Neuronal stem cell (in vitro differentiated cells): Measurements from ENCODE around the gene TYW1.
"Not testable (repeated sequence)": the region's sequence is repeated elsewhere in the genome, so short reads cannot be mapped to it uniquely, and the experiment has no call there.

ENCODE experiments used
- DNase-seq: peaks from one replicate; pipeline ENCODE4 v3.0.0-alpha.2; 2013; ENCODE audit warnings: low spot score
- H2AFZ ChIP-seq: one replicate; pipeline ENCODE4 v1.6.1; 2013; ENCODE audit warnings: mild to moderate bottlenecking, low read length, inconsistent platforms
- H2AK5ac ChIP-seq: 2 replicates; pipeline ENCODE4 v1.6.1; 2013; ENCODE audit warnings: low read depth, mild to moderate bottlenecking, inconsistent platforms, low read length, moderate library complexity, mixed read lengths
- H2BK120ac ChIP-seq: 2 replicates; pipeline ENCODE4 v1.6.1; 2013; ENCODE audit warnings: low read depth, mild to moderate bottlenecking, inconsistent platforms, low read length, moderate library complexity, mixed read lengths
- H2BK12ac ChIP-seq: one replicate; pipeline ENCODE4 v1.6.1; 2013; ENCODE audit warnings: low read length, inconsistent platforms
- H2BK15ac ChIP-seq: 2 replicates; pipeline ENCODE4 v1.6.1; 2013; ENCODE audit warnings: mild to moderate bottlenecking, low read length, inconsistent platforms, mixed read lengths
- H2BK5ac ChIP-seq: one replicate; pipeline ENCODE4 v1.6.1; 2013; ENCODE audit warnings: inconsistent platforms, mild to moderate bottlenecking, low read length, moderate library complexity
- H3K14ac ChIP-seq: one replicate; pipeline ENCODE4 v1.6.1; 2013; ENCODE audit warnings: low read length, inconsistent platforms
- H3K18ac ChIP-seq: 2 replicates; pipeline ENCODE4 v1.6.1; 2013; ENCODE audit warnings: low read length, inconsistent platforms
- H3K23ac ChIP-seq: 2 replicates; pipeline ENCODE4 v1.6.1; 2013; ENCODE audit warnings: low read depth, mild to moderate bottlenecking, mixed read lengths, low read length, inconsistent platforms; ENCODE audit not compliant: poor library complexity
- H3K27ac ChIP-seq: replicated peaks from 3 replicates; pipeline ENCODE4 v1.5.1; 2013; ENCODE audit warnings: low read length, inconsistent platforms
- H3K27me3 ChIP-seq, 3 experiments: 2 replicates each; pipeline ENCODE4 v1.6.1; 2013; ENCODE audit warnings: low read length in 3 of 3, mild to moderate bottlenecking in 2 of 3, inconsistent platforms in 1 of 3, low read depth in 1 of 3, mixed read lengths in 1 of 3, moderate library complexity in 1 of 3; ENCODE audit not compliant: control insufficient read depth in 3 of 3, insufficient read depth in 3 of 3
- H3K36me3 ChIP-seq, 2 donors: replicated peaks in 1 of 2; 2 replicates each; pipeline ENCODE4 v1.6.1; 2013; ENCODE audit warnings: low read length in 2 of 2; ENCODE audit not compliant: control insufficient read depth in 2 of 2, insufficient read depth in 2 of 2
- H3K4ac ChIP-seq: 2 replicates; pipeline ENCODE4 v1.6.1; 2013; ENCODE audit warnings: inconsistent platforms, mild to moderate bottlenecking, low read length, moderate library complexity
- H3K4me1 ChIP-seq, 2 donors: 1 replicate in 1 of 2; 2 replicates in 1 of 2; pipeline ENCODE4 v1.6.1; 2013; ENCODE audit warnings: low read length in 2 of 2, low read depth in 1 of 2; ENCODE audit not compliant: control insufficient read depth in 2 of 2, insufficient read depth in 1 of 2
- H3K4me2 ChIP-seq: one replicate; pipeline ENCODE4 v1.6.1; 2013; ENCODE audit warnings: mild to moderate bottlenecking, low read length, inconsistent platforms; ENCODE audit not compliant: insufficient read depth, poor library complexity, severe bottlenecking
- H3K4me3 ChIP-seq, 2 donors: 2 replicates each; pipeline ENCODE4 v1.5.1; 2013; ENCODE audit warnings: low read length in 2 of 2, mild to moderate bottlenecking in 2 of 2, inconsistent platforms in 1 of 2, moderate library complexity in 1 of 2
- H3K79me1 ChIP-seq: one replicate; pipeline ENCODE4 v1.6.1; 2013; ENCODE audit warnings: low read depth, mild to moderate bottlenecking, inconsistent platforms, low read length, moderate library complexity
- H3K9ac ChIP-seq: one replicate; pipeline ENCODE4 v1.6.1; 2013; ENCODE audit warnings: mild to moderate bottlenecking, low read depth, low read length, inconsistent platforms; ENCODE audit not compliant: poor library complexity
- H3K9me3 ChIP-seq, 2 donors: replicated peaks in 1 of 2; 2 replicates each; pipeline versions ENCODE3 to v1.6.1; 2013; ENCODE audit warnings: low read length in 2 of 2, mild to moderate bottlenecking in 2 of 2, inconsistent platforms in 1 of 2, low read depth in 1 of 2, mixed read lengths in 1 of 2, moderate library complexity in 1 of 2; ENCODE audit not compliant: control insufficient read depth in 2 of 2, insufficient read depth in 1 of 2
- H4K8ac ChIP-seq: one replicate; pipeline ENCODE4 v1.6.1; 2013; ENCODE audit warnings: low read depth, mild to moderate bottlenecking, inconsistent platforms, low read length, moderate library complexity
- H4K91ac ChIP-seq: one replicate; pipeline ENCODE4 v1.6.1; 2013; ENCODE audit warnings: low read length, low read depth, mild to moderate bottlenecking, inconsistent platforms; ENCODE audit not compliant: poor library complexity
- WGBS, 2 donors: extraction: QIAGEN DNeasy Blood & Tissue Kit; methylation state at CpG; one replicate each; pipeline ENCODE4 v1.1.7; 2013; ENCODE audit warnings: missing lambda C conversion rate in 2 of 2, mixed read lengths in 1 of 2; ENCODE audit not compliant: insufficient read length in 2 of 2, insufficient replicate concordance in 1 of 2; ENCODE audit errors: extremely low coverage in 2 of 2; 5-methylcytosine and 5-hydroxymethylcytosine counted together

The TYW1 gene

DNA sequence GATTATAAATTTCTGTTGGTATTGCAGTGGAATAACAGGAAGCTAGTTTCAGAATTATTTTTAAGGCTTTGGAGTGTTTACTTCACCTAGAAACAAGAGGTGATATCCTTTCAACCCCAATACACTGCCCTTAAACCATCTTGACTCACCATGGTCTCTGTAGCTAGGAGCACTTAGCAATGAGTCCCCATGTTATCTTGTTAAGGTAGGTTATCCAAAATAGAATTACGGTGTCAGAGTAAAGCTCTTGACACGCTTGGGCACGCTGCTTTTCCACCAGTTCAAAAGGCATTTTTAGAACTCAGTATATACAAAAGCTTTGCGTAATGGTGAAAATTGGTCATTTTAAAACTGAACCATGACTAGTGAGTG lies 46.9 kb downstream of the TYW1 start:
- no CpG with 5 or more reads among the region's 4 CpGs for WGBS, 2 donors
- not testable (repeated sequence) for H3K4me1 ChIP-seq, H3K9ac ChIP-seq, H3K36me3 ChIP-seq, H3K18ac ChIP-seq, H2AFZ ChIP-seq, H3K27ac ChIP-seq, H4K91ac ChIP-seq, H3K4me3 ChIP-seq, H4K8ac ChIP-seq, H3K14ac ChIP-seq, H2BK5ac ChIP-seq, H2BK15ac ChIP-seq, H3K27me3 ChIP-seq, DNase-seq, H2AK5ac ChIP-seq, H2BK120ac ChIP-seq, H3K79me1 ChIP-seq, H3K9me3 ChIP-seq, H3K4ac ChIP-seq, H2BK12ac ChIP-seq, H3K23ac ChIP-seq, H3K4me2 ChIP-seq

DNA sequence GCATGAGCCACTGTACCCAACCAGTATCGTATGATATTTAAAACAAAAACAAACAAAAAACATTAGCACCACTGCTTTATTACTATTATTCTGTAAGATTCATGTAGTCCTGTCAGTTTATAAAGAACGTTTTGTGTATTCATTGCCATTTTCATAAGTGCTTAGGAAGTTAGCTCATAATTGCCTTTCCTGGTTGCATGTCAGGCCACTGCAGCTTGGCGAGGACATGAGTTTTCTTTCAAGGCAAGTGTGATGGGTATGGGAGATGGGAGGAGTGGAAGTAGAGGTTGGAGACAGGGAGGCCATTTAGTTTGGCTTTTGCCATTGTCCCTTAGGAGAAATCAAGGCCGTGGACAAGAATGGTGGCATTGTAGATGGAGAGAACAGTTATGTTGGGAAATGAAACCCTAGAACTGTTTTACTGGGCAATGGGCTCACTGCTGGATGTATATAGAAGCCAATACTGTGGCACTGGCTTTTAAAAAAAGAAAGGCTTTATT lies 48.9 kb downstream of the TYW1 start:
- no peak overlapping the region for H2BK12ac ChIP-seq
- DNase-seq, result no peak
- H2AFZ ChIP-seq, result no peak overlapping the region
- no peak overlapping the region for H2BK5ac ChIP-seq
- H3K4me2 ChIP-seq, result no peak overlapping the region
- H3K4me3 ChIP-seq, result no peak overlapping the region
- no peak overlapping the region for H3K18ac ChIP-seq
- H2BK120ac ChIP-seq, result no peak overlapping the region
- no peak overlapping the region for H3K4ac ChIP-seq
- H3K9ac ChIP-seq, result no peak overlapping the region
- peaks cover 0 to 5% of the 10 kb centered on the region in 2 donors for H3K36me3 ChIP-seq
- H4K8ac ChIP-seq, result no peak overlapping the region
- H4K91ac ChIP-seq, result no peak overlapping the region
- no peak overlapping the region for H3K27ac ChIP-seq
- H3K4me1 ChIP-seq, result no peaks in the 10 kb centered on the region
- H3K9me3 ChIP-seq, result no peaks in the 10 kb centered on the region
- H3K27me3 ChIP-seq, result no peaks in the 10 kb centered on the region
- WGBS, 2 donors, result no CpG with 5 or more reads among the region's 4 CpGs
- H3K79me1 ChIP-seq, result no peaks in the 10 kb centered on the region
- no peak overlapping the region for H2AK5ac ChIP-seq
- H3K14ac ChIP-seq, result no peak overlapping the region
- no peak overlapping the region for H3K23ac ChIP-seq
- H2BK15ac ChIP-seq, result no peak overlapping the region

- not testable (repeated sequence) for H3K4me2 ChIP-seq, H3K4ac ChIP-seq, H2AK5ac ChIP-seq, H2BK5ac ChIP-seq, H3K23ac ChIP-seq, H4K8ac ChIP-seq, H2BK15ac ChIP-seq, H3K27ac ChIP-seq, H3K27me3 ChIP-seq, H2BK12ac ChIP-seq, H2BK120ac ChIP-seq, H2AFZ ChIP-seq, H4K91ac ChIP-seq, H3K18ac ChIP-seq, H3K9ac ChIP-seq, H3K4me3 ChIP-seq, H3K79me1 ChIP-seq, H3K9me3 ChIP-seq, H3K14ac ChIP-seq, H3K4me1 ChIP-seq, DNase-seq
- no CpG with 5 or more reads among the region's 2 CpGs for WGBS, 2 donors
- peaks cover 0 to 16% of the 10 kb centered on the region in 2 donors for H3K36me3 ChIP-seq
Measured at GRCh38 chr7:67046819-67047218, 50.2 kb downstream of the TYW1 start.

- H3K9me3 ChIP-seq, H2BK120ac ChIP-seq, H3K4me1 ChIP-seq, H3K14ac ChIP-seq, H2AFZ ChIP-seq, H3K9ac ChIP-seq, H2BK15ac ChIP-seq, H3K27ac ChIP-seq, H3K27me3 ChIP-seq, H3K4me2 ChIP-seq, H4K8ac ChIP-seq, H4K91ac ChIP-seq, H3K4me3 ChIP-seq, H2BK5ac ChIP-seq, H3K18ac ChIP-seq, H2BK12ac ChIP-seq, DNase-seq, H3K23ac ChIP-seq, H2AK5ac ChIP-seq, H3K4ac ChIP-seq, H3K79me1 ChIP-seq: not testable (repeated sequence)
- H3K36me3 ChIP-seq, result peaks cover 0 to 20% of the 10 kb centered on the region in 2 donors
- no CpG with 5 or more reads among the region's 2 CpGs for WGBS, 2 donors
Measured at GRCh38 chr7:67049908-67050307, 53.3 kb downstream of the TYW1 start.
